Measurements from ENCODE around the gene TUBB.
A peak's percentile ranks its signal among the peaks of the same experiment; 100 is the strongest.

TUBB gene

GRCh38 chr6:30687659-30688431 is 32.3 kb upstream of the TUBB start:
- DNase-seq (ENCODE audit: low read depth in 2 of 2) = no peak

GRCh38 chr6:30688569-30688968 is 31.6 kb upstream of the TUBB start:
- DNase-seq (ENCODE audit: low read depth in 2 of 2) = no peak

GRCh38 chr6:30689022-30689865 is 30.9 kb upstream of the TUBB start:
- DNase-seq (ENCODE audit: low read depth in 2 of 2) = no peak

- DNase-seq (ENCODE audit: low read depth in 2 of 2) = no peak
These were observed 30.2 kb upstream of the TUBB start for GRCh38 chr6:30689985-30690384.

- DNase-seq (ENCODE audit: low read depth in 2 of 2) = peak; percentile 63 to 81
These were observed 29.5 kb upstream of the TUBB start, which contains the start of gene NRM for GRCh38 chr6:30690403-30691207. NRM (minus strand) TSS chr6:30690984; CDS start chr6:30690974, 10 bp downstream.

- no peak for DNase-seq (ENCODE audit: low read depth in 2 of 2)
These were observed 28.8 kb upstream of the TUBB start for GRCh38 chr6:30691208-30691847.

GRCh38 chr6:30696432-30696831 is 23.7 kb upstream of the TUBB start:
- no peak for DNase-seq (ENCODE audit: low read depth in 2 of 2)

- no peak for DNase-seq (ENCODE audit: low read depth in 2 of 2)
These were observed 19.8 kb upstream of the TUBB start for GRCh38 chr6:30700340-30700739.

GRCh38 chr6:30703011-30703410 is 17.1 kb upstream of the TUBB start:
- no peak for DNase-seq (ENCODE audit: low read depth in 2 of 2)

GRCh38 chr6:30703821-30704220 is 16.3 kb upstream of the TUBB start:
- DNase-seq (ENCODE audit: low read depth in 2 of 2) = no peak

GRCh38 chr6:30705620-30706019 is 14.5 kb upstream of the TUBB start:
- DNase-seq (ENCODE audit: low read depth in 2 of 2) = no peak

GRCh38 chr6:30707281-30707850 is 12.8 kb upstream of the TUBB start:
- no peak for DNase-seq (ENCODE audit: low read depth in 2 of 2)

- no peak for DNase-seq (ENCODE audit: low read depth in 2 of 2)
These were observed 10.9 kb upstream of the TUBB start for GRCh38 chr6:30709101-30709868.

- no peak for DNase-seq (ENCODE audit: low read depth in 2 of 2)
These were observed 8.3 kb upstream of the TUBB start for GRCh38 chr6:30711758-30712380.

GRCh38 chr6:30712441-30712945 is 7.7 kb upstream of the TUBB start:
- no peak for DNase-seq (ENCODE audit: low read depth in 2 of 2)

- DNase-seq (ENCODE audit: low read depth in 2 of 2) = no peak
These were observed 5.9 kb upstream of the TUBB start for GRCh38 chr6:30714263-30714662.

- DNase-seq (ENCODE audit: low read depth in 2 of 2) = no peak
These were observed 3.3 kb upstream of the TUBB start for GRCh38 chr6:30716879-30717128.

- peak; percentile 97 to 98 for DNase-seq (ENCODE audit: low read depth in 2 of 2)
These were observed 2.9 kb upstream of the TUBB start, which contains the start of gene MDC1 for GRCh38 chr6:30717129-30717844. MDC1 (minus strand) TSS chr6:30717281; CDS start chr6:30715175, 2,106 bp downstream.
